ENCODE measurements around the gene SLC8A2.
A peak's percentile ranks its signal among the peaks of the same experiment; 100 is the strongest.

The SLC8A2 gene

GRCh38 chr19:47444388-47444821 lies 27.3 kb downstream of the SLC8A2 start:
- no peak for TF ChIP-seq CTCF (IDR thresholded peaks at IDR 0.05; ENCODE audit: low read depth, low read length, missing control alignments)
- DNase-seq (ENCODE audit: low read depth), result no peak
- no peak overlapping the region for H3K4me3 ChIP-seq (ENCODE audit: low read depth, low read length)
- in situ Hi-C loops (cut with HindIII; ENCODE audit: low sequenced_read_pairs), result loop anchor here (10.0 kb wide), 1 partner anchor 230 kb away; no protein-coding TSS in a partner anchor

GRCh38 chr19:47443331-47443730 lies 28.4 kb downstream of the SLC8A2 start:
- no peak for DNase-seq (ENCODE audit: low read depth)
- no peak overlapping the region for H3K4me3 ChIP-seq (ENCODE audit: low read depth, low read length)
- in situ Hi-C loops (cut with HindIII; ENCODE audit: low sequenced_read_pairs), result loop anchor here (10.0 kb wide), 1 partner anchor 231 kb away; no protein-coding TSS in a partner anchor
- no peak for TF ChIP-seq CTCF (IDR thresholded peaks at IDR 0.05; ENCODE audit: low read depth, low read length, missing control alignments)

- no peak for DNase-seq (ENCODE audit: low read depth)
- in situ Hi-C loops (cut with HindIII; ENCODE audit: low sequenced_read_pairs), result no loop called here
- no peak overlapping the region for H3K4me3 ChIP-seq (ENCODE audit: low read depth, low read length)
- TF ChIP-seq CTCF (IDR thresholded peaks at IDR 0.05; ENCODE audit: low read depth, low read length, missing control alignments), result no peak
Measured at GRCh38 chr19:47438793-47439220, 32.9 kb downstream of the SLC8A2 start.

GRCh38 chr19:47437500-47437899 lies 34.2 kb downstream of the SLC8A2 start:
- no peak for TF ChIP-seq CTCF (IDR thresholded peaks at IDR 0.05; ENCODE audit: low read depth, low read length, missing control alignments)
- DNase-seq (ENCODE audit: low read depth), result no peak
- in situ Hi-C loops (cut with HindIII; ENCODE audit: low sequenced_read_pairs), result no loop called here
- no peak overlapping the region for H3K4me3 ChIP-seq (ENCODE audit: low read depth, low read length)

GRCh38 chr19:47436712-47437401 lies 34.8 kb downstream of the SLC8A2 start:
- peak; percentile 16 for DNase-seq (ENCODE audit: low read depth)
- no peak overlapping the region for H3K4me3 ChIP-seq (ENCODE audit: low read depth, low read length)
- peak; percentile 80 for TF ChIP-seq CTCF (IDR thresholded peaks at IDR 0.05; ENCODE audit: low read depth, low read length, missing control alignments)
- in situ Hi-C loops (cut with HindIII; ENCODE audit: low sequenced_read_pairs), result no loop called here

GRCh38 chr19:47435883-47436417 lies 35.7 kb downstream of the SLC8A2 start:
- in situ Hi-C loops (cut with HindIII; ENCODE audit: low sequenced_read_pairs), result no loop called here
- no peak for TF ChIP-seq CTCF (IDR thresholded peaks at IDR 0.05; ENCODE audit: low read depth, low read length, missing control alignments)
- DNase-seq (ENCODE audit: low read depth), result no peak
- H3K4me3 ChIP-seq (ENCODE audit: low read depth, low read length), result no peak overlapping the region
